GM12878 (cell line): ENCODE data around the gene SUB1. TPM values are rescaled to one million over a fixed set of nuclear protein-coding genes. Genes with fewer than 3 reads are reported as not detected.

ENCODE experiments used
- E4F1 ChIP-seq: fragments of 450-650 bp; IDR thresholded peaks from 2 replicates; pipeline ENCODE4 v1.6.1; 2018; ENCODE audit warnings: borderline replicate concordance, mild to moderate bottlenecking; ENCODE audit not compliant: partially characterized antibody
- NR2C1 ChIP-seq: fragments of 450-650 bp; IDR thresholded peaks from 2 replicates; pipeline ENCODE4 v1.6.1; 2017; ENCODE audit warnings: antibody characterized with exemption, mild to moderate bottlenecking, moderate library complexity
- POU2F2 ChIP-seq: IDR thresholded peaks from 3 replicates; pipeline ENCODE4 v1.6.1; 2011; ENCODE audit warnings: low read depth, mild to moderate bottlenecking, low read length, borderline replicate concordance
- PRDM15 ChIP-seq: fragments of 450-650 bp; formaldehyde crosslinking; IDR thresholded peaks from 2 replicates; pipeline ENCODE4 v1.4.0; 2020; ENCODE audit warnings: mild to moderate bottlenecking, moderate library complexity
- polyA plus RNA-seq, 11 experiments: library from polyadenylated mRNA; depleted of rRNA in 4 of 11; unstranded in 6 of 11; stranded (reverse) in 5 of 11; fragments of >200 nt; fragmentation: Nextera tagmentation in 4 of 11; fragmentation: Illumina TruSeq in 1 of 11; extraction: Ambion mirVana in 4 of 11; extraction: Trizol in 1 of 11; gene quantifications; 1 replicate in 1 of 11; 2 replicates in 10 of 11; pipeline versions ENCODE4 v1.2.1 to v1.2.3, GENCODE V29; 2011 to 2016; ENCODE audit warnings: inconsistent platforms in 2 of 11, missing spikeins in 2 of 11, low read depth in 1 of 11
- total RNA-seq, 4 experiments: library from RNA; depleted of rRNA in 3 of 4; stranded (reverse); fragments of >200 nt in 3 of 4; fragmentation: Illumina TruSeq in 1 of 4; extraction: Trizol in 1 of 4; gene quantifications; 2 replicates each; pipeline versions ENCODE4 v1.2.1 to v1.2.3, GENCODE V29; 2013 to 2021

Gene SUB1
- total and polyA plus RNA-seq, 10 of the 15 experiments (the other 5 are each of a cell fraction or from before 2014, with no cell fraction given), result 468 to 2,785 (median 1,145) TPM

- no peak for TF ChIP-seq PRDM15 (CRISPR knock-in tag)
- TF ChIP-seq E4F1, result no peak
- TF ChIP-seq NR2C1, result no peak
- peak; percentile 70; the same call in 1 of the 3 replicates for TF ChIP-seq POU2F2
Measured at GRCh38 chr5:32542216-32543059, 42.9 kb upstream of the SUB1 start (continued).
